Thoracic aorta (tissue), 2 donors: ENCODE results near the gene CCNQ. TPM values are rescaled to one million over a fixed set of nuclear protein-coding genes. Genes with fewer than 3 reads are reported as not detected.
A peak's percentile ranks its signal among the peaks of the same experiment; 100 is the strongest.

Experiments used
- ATAC-seq: fragments of 150-250 bp; one replicate; pipeline ENCODE4 v1.8.0; 2017; ENCODE audit warnings: low read depth; ENCODE audit not compliant: insufficient number of reproducible peaks, low FRiP score
- DNase-seq: peaks from one replicate; pipeline ENCODE4 v3.0.0-alpha.2; 2020; ENCODE audit warnings: low spot score
- H3K27ac ChIP-seq, 2 donors: fragments of 200-600 bp; sonication (generic); 1 replicate in 1 of 2; 2 replicates in 1 of 2; pipeline ENCODE4 v1.5.1; 2016; ENCODE audit warnings: mild to moderate bottlenecking in 2 of 2, moderate library complexity in 2 of 2
- H3K27me3 ChIP-seq: fragments of 200-600 bp; sonication (generic); replicated peaks from 2 replicates; pipeline ENCODE4 v1.6.0; 2016; ENCODE audit warnings: mild to moderate bottlenecking; ENCODE audit not compliant: insufficient read depth
- H3K36me3 ChIP-seq: fragments of 200-600 bp; sonication (generic); one replicate; pipeline ENCODE4 v1.5.1; 2016
- H3K4me1 ChIP-seq, 2 donors: fragments of 200-600 bp; sonication (generic); 1 replicate in 1 of 2; 2 replicates in 1 of 2; pipeline versions ENCODE4 v1.5.1 to v1.6.0; 2016; ENCODE audit warnings: low read depth in 2 of 2, mild to moderate bottlenecking in 1 of 2; ENCODE audit not compliant: control insufficient read depth in 1 of 2
- H3K4me3 ChIP-seq: fragments of 200-600 bp; sonication (generic); 2 replicates; pipeline ENCODE4 v1.5.1; 2016; ENCODE audit warnings: mild to moderate bottlenecking
- H3K9me3 ChIP-seq: fragments of 200-600 bp; sonication (generic); 2 replicates; pipeline ENCODE4 v1.5.1; 2016
- total RNA-seq, 2 donors: library from RNA; depleted of rRNA; stranded (reverse); fragments of >200 nt; gene quantifications; one replicate each; pipeline versions ENCODE4 v1.1.0 to v1.2.3, GENCODE V29; 2016
- TF ChIP-seq, protein P1 (sequence below): fragments of 200-600 bp; sonication (generic); IDR thresholded peaks from one replicate; pipeline ENCODE4 v1.5.1; 2019; ENCODE audit warnings: antibody characterized with exemption

CCNQ gene
- total RNA-seq, 2 donors from 2014 or later = 27.2 to 36.3 TPM

DNA sequence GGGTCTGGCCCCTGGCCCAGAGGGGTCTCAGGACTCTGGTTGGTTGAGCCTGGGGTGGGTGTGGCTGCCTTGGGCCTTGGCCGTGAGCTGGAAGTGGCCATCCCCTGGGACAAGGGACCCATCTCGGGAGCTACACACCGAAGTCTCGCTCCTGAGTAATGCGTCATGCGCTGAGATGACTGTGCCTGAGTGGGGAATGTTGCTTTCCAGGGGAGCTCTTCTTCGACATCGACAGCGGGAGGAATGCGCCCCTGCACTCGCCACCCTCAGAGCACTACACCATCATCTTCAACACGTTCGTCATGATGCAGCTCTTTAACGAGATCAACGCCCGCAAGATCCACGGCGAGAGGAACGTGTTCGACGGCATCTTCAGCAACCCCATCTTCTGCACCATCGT lies 38.5 kb downstream of the CCNQ start:
- TF ChIP-seq, protein P1, sequence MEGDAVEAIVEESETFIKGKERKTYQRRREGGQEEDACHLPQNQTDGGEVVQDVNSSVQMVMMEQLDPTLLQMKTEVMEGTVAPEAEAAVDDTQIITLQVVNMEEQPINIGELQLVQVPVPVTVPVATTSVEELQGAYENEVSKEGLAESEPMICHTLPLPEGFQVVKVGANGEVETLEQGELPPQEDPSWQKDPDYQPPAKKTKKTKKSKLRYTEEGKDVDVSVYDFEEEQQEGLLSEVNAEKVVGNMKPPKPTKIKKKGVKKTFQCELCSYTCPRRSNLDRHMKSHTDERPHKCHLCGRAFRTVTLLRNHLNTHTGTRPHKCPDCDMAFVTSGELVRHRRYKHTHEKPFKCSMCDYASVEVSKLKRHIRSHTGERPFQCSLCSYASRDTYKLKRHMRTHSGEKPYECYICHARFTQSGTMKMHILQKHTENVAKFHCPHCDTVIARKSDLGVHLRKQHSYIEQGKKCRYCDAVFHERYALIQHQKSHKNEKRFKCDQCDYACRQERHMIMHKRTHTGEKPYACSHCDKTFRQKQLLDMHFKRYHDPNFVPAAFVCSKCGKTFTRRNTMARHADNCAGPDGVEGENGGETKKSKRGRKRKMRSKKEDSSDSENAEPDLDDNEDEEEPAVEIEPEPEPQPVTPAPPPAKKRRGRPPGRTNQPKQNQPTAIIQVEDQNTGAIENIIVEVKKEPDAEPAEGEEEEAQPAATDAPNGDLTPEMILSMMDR = no peak
- ATAC-seq = no peak

DNA sequence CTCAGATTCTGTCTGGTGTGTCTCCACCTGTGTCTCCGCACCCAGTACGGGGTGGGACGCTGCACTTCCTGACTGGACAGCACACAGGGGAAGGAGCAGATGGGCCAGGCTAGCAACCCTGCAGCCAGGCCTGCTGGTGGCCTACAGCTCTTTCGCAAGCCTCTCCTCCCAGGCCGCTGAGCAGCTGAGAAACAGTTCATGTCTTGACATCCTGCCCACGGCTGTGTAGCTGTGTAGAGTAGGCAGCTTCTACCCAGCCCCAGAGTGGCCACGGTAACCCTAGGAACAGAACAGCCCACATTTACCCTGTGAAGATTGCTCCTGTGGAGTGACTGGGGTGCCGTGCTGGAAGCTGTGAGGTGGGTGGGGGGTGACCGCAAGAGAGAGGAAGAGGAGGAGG lies 38.9 kb downstream of the CCNQ start:
- DNase-seq (no peak), ATAC-seq (no peak)
- H3K36me3 ChIP-seq = no peaks in the 10 kb centered on the region
- H3K9me3 ChIP-seq = no peaks in the 10 kb centered on the region
- H3K4me3 ChIP-seq = no peak overlapping the region
- H3K27ac ChIP-seq = no peak overlapping the region
- TF ChIP-seq, protein P1 = no peak
- H3K27me3 ChIP-seq = no peaks in the 10 kb centered on the region
- no peaks in the 10 kb centered on the region for H3K4me1 ChIP-seq

More for the DNA sequence above, 38.5 kb downstream of the CCNQ start:
- no peaks in the 10 kb centered on the region for H3K4me1 ChIP-seq
- H3K27ac ChIP-seq = no peak overlapping the region
- H3K27me3 ChIP-seq = no peaks in the 10 kb centered on the region
- no peaks in the 10 kb centered on the region for H3K9me3 ChIP-seq
- DNase-seq = no peak
- no peaks in the 10 kb centered on the region for H3K36me3 ChIP-seq
- H3K4me3 ChIP-seq = no peak overlapping the region

DNA sequence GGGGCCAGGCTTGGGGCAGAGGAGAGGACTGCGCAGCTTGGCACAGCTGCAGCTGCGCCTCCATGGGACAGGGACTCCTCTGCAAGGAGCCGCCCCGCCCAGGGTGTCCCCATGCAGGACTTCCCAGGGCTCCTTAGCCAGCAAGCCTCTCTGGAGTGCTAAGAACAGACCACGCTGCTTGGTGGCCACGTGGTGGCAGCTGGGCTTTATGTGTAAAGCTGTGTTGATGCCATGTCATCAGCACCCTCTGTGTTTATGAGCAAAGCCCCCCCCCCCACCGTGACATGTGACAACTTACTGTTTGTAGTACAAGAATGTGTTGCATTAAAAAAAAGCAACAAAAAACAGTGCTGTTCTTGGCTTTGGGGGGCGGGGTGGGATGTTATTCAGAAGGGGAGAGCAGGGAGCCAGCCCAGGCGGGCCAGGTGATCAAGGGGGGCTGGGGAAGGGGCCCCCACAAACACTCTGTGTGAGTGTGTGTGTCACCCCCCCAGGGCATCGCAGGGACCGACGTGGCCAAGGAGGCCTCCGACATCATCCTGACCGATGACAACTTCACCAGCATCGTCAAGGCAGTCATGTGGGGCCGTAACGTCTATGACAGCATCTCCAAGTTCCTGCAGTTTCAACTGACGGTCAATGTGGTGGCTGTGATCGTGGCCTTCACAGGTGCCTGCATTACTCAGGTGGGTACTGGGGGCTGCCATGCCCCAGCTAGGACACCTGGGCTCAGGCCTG lies 41.2 kb downstream of the CCNQ start:
- H3K4me1 ChIP-seq = no peaks in the 10 kb centered on the region
- DNase-seq (no peak), ATAC-seq (no peak)
- TF ChIP-seq, protein P1 = no peak
- H3K9me3 ChIP-seq = no peaks in the 10 kb centered on the region
- no peaks in the 10 kb centered on the region for H3K27me3 ChIP-seq
- no peak overlapping the region for H3K4me3 ChIP-seq
- no peak overlapping the region for H3K27ac ChIP-seq
- no peaks in the 10 kb centered on the region for H3K36me3 ChIP-seq

DNA sequence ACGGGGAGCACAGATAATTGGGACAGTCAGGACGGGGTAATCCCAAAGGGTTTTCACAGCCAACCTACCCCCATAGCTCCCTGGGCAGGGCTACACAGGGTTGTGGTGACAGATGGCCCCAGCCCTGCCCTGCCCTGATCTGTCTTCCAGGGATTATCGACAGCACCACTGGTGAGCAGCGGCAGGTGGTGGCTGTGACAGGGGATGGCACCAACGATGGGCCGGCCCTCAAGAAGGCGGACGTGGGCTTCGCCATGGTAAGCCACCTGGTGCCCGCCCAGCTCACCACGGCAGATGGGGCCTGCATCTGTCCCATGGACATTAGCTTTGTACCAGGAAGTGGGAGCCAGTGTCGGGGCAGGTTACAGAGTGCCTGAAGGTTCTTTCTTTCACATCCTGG lies 42.2 kb downstream of the CCNQ start:
- no peak overlapping the region for H3K27ac ChIP-seq
- TF ChIP-seq, protein P1 = no peak
- no peaks in the 10 kb centered on the region for H3K27me3 ChIP-seq
- ATAC-seq (no peak), DNase-seq (no peak)
- H3K36me3 ChIP-seq = no peaks in the 10 kb centered on the region
- no peak overlapping the region for H3K4me3 ChIP-seq
- H3K4me1 ChIP-seq = no peaks in the 10 kb centered on the region
- no peaks in the 10 kb centered on the region for H3K9me3 ChIP-seq

DNA sequence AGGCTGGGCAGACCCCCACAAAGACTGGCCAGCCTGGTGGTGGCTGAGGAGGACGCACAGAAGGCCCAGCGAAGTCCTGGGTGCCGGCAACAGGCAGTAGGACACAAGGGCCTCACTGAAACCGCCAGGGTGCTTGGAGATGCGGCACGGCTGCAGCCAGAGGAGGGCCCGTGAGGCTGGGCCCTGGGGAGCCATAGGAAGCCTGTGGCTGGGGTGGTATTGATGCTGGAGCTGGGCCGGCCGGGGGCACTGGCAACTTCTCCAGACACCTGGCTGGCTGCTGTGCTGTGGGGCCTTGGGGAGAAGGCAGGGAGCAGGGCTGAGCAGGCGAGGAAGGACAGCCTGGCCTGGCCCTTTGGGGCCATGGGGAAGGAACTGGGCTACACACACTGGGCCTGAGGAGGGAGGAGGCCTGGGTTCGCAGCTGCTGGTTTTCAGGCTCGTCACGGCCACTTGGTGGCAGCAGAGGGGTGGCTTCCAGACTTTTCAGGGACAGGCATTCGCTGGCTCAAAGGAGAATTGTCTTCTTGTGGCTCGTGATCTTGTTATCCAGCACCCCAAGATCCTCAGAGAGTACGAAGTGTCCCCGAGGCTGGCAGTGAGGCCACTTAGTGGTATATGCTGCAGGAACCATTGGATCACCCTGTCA lies 44.3 kb downstream of the CCNQ start:
- no peak for DNase-seq
- Histone ChIP-seq H3K4me1 (no peaks in the 10 kb centered on the region), H3K27ac (no peak overlapping the region), H3K9me3 (no peaks in the 10 kb centered on the region), H3K27me3 (no peaks in the 10 kb centered on the region), H3K4me3 (no peak overlapping the region), H3K36me3 (no peaks in the 10 kb centered on the region)
- TF ChIP-seq, protein P1 = peak; percentile 46
- no peak for ATAC-seq
